LNCAP (cell line): ENCODE results near the gene HOXA4.

ENCODE experiments used
- TF ChIP-seq, protein P1 (sequence below): fragments of 450-650 bp; IDR thresholded peaks from 2 replicates; pipeline ENCODE4 v1.5.1; 2017; ENCODE audit warnings: mild to moderate bottlenecking

HOXA4 gene

GRCh38 chr7:27132978-27133377 is 2.4 kb upstream of the HOXA4 start:
- TF ChIP-seq, protein P1, sequence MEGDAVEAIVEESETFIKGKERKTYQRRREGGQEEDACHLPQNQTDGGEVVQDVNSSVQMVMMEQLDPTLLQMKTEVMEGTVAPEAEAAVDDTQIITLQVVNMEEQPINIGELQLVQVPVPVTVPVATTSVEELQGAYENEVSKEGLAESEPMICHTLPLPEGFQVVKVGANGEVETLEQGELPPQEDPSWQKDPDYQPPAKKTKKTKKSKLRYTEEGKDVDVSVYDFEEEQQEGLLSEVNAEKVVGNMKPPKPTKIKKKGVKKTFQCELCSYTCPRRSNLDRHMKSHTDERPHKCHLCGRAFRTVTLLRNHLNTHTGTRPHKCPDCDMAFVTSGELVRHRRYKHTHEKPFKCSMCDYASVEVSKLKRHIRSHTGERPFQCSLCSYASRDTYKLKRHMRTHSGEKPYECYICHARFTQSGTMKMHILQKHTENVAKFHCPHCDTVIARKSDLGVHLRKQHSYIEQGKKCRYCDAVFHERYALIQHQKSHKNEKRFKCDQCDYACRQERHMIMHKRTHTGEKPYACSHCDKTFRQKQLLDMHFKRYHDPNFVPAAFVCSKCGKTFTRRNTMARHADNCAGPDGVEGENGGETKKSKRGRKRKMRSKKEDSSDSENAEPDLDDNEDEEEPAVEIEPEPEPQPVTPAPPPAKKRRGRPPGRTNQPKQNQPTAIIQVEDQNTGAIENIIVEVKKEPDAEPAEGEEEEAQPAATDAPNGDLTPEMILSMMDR, result no peak

DNA sequence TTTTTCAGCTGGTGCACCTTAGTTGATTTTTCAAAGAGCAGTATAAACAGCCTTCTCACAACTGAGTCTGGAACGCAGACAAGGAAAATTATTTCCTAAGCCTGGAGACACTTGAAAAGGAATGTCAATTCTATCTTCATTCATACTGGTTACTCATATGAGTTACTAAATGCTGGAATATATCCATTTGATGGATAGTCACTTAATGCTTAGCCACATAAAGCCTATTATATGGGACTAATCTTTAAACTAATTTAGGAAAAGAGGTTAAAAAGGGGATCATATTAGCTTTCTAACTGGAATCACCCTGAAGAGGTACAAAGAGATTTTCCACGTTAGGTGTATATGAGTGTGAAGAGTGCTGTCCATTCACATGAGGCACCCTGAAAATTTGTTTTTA is 1.7 kb upstream of the HOXA4 start:
- TF ChIP-seq, protein P1, result no peak

DNA sequence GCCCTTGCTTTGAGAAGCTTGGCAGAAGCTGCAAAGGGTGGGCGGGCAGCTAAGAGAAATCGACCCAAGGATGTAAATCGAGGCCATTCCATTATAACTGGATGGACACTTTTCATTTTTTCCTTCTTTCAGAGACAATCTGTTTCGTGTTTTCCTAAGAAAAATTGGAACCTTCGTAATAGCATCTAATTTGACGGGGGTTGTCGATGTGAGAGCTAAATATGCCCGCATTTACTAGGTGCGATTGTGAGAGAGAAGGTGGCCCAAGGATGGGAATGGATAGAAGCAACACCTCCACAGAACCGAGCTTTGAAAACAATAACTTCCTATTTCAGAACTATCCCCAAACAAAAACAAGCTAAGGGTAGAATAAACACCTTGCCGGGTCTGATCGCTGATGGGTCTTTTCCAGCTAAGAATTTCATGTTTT is 848 bp upstream of the HOXA4 start:
- TF ChIP-seq, protein P1, result no peak

- TF ChIP-seq, protein P1, result no peak
These were observed 623 bp downstream of the HOXA4 start for GRCh38 chr7:27129729-27130539.

DNA sequence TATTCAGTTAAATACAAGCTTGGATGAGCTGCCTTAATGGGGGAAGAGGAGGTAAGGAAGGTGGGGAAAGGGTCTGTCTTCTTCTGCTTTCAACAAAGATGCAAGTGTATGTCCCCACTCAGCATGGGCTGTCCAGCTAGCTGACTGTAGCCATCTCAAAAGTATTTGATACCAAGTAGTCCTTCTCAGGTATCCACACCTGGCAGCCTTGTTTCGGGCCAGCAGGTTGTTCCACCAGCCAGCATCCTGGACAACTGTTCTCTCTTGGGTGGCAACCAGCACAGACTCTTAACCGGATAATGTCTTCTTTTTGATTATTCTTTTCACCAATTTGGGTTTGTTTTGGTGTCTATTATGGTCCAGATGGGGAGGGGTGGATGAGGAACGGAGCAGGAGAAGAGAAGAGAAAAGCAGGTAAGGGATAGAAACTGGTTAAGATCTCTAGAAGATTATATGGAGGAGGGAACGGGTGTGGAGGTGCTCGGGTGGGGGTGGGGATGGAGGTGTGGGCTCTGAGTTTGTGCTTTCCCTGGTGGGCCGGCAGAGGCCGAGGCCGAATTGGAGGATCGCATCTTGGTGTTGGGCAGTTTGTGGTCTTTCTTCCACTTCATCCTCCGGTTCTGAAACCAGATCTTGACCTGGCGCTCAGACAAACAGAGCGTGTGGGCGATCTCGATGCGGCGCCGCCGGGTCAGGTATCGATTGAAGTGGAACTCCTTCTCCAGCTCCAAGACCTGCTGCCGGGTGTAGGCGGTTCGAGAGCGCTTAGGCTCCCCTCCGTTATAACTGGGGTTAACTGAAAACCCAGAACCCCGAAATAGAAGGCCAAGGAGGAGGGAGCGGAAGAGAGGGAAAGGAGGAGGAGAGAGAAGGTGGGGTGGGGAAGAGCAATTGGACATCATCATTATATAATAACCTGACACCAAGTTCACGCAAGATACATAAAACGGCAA is 1.5 kb downstream of the HOXA4 start:
- TF ChIP-seq, protein P1, result no peak

DNA sequence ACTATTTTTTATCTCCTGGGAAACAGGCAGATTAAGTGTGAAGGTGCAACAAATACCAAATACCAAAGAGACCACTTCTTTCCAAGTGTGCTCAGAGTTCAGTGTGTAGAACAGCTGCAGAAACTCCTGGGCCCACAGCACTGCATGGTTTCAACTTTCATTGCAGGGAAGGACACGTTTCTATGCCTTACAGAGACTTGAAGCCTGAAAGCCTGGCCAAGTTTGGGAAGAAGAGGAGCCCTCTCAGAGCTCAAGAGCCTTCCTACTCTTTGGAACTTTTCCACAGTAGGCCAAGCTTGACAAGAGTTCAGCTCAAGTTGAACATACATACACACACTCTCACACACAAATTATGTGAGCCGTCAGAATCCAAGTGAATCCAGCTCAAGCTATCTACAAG is 2.5 kb downstream of the HOXA4 start:
- TF ChIP-seq, protein P1, result no peak

DNA sequence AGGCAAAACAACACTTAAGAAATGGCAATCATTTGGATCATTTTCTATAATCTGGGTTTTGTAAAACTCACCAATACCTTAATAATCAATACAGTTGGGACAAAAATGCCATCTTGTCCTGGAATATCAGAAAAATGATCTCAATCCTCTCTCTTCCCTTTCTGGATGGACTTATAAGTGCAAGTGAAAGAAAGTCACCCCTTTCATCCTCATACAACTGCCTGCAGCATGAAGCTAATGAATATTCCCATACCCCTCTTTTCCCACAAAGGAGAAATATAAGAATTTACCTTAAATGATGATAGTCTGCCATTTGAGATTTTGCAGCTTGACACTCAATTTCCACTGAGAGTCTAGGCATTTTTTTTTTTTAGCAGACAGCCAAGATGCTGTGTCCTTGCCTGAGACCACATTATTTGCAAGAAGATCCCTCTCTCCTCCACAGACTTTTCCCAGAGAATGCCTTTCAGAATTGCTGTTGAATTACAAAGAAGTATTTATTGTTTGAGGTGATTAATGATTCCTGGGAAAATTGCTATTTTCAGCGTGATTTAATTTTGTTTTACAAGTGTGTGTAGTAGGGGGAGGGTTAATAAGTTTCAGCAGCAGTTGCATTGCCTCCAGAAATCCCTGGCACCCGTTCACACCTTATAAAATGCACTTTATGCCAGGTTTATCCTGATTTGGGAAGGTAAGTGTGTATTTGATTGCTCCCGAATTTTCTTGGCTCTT is 3.8 kb downstream of the HOXA4 start:
- TF ChIP-seq, protein P1, result no peak
